Measurements from ENCODE around the gene GPR17.

GPR17 gene

GRCh38 chr2:127643439-127644065 is 2.4 kb upstream of the GPR17 start:
- Histone ChIP-seq H3K9me3 (ENCODE audit: low read length) (no peaks in the 10 kb centered on the region), H2AFZ (ENCODE audit: low read depth, low read length) (no peak overlapping the region), H3K4me3 (ENCODE audit: low read length) (no peak overlapping the region), H3K4me1 (ENCODE audit: insufficient read depth, low read length) (peaks cover 36% of the 10 kb centered on the region), H3K36me3 (ENCODE audit: insufficient read depth, low read length) (no peaks in the 10 kb centered on the region), H3K27me3 (ENCODE audit: insufficient read depth, low read length) (no peaks in the 10 kb centered on the region)

GRCh38 chr2:127644066-127645025 is 1.6 kb upstream of the GPR17 start:
- no peaks in the 10 kb centered on the region for H3K9me3 ChIP-seq (ENCODE audit: low read length)
- no peaks in the 10 kb centered on the region for H3K27me3 ChIP-seq (ENCODE audit: insufficient read depth, low read length)
- no peak overlapping the region for H3K4me3 ChIP-seq (ENCODE audit: low read length)
- no peak overlapping the region for H2AFZ ChIP-seq (ENCODE audit: low read depth, low read length)
- peaks cover 36% of the 10 kb centered on the region for H3K4me1 ChIP-seq (ENCODE audit: insufficient read depth, low read length)
- H3K36me3 ChIP-seq (ENCODE audit: insufficient read depth, low read length) = no peaks in the 10 kb centered on the region

- H3K36me3 ChIP-seq (ENCODE audit: insufficient read depth, low read length) = no peaks in the 10 kb centered on the region
Observed at GRCh38 chr2:127645026-127645394, 943 bp upstream of the GPR17 start.

GRCh38 chr2:127646487-127647241 is 711 bp downstream of the GPR17 start:
- H2AFZ ChIP-seq (ENCODE audit: low read depth, low read length) = no peak overlapping the region
- no peaks in the 10 kb centered on the region for H3K9me3 ChIP-seq (ENCODE audit: low read length)
- no peak overlapping the region for H3K4me3 ChIP-seq (ENCODE audit: low read length)
- peaks cover 36% of the 10 kb centered on the region for H3K4me1 ChIP-seq (ENCODE audit: insufficient read depth, low read length)
- no peaks in the 10 kb centered on the region for H3K27me3 ChIP-seq (ENCODE audit: insufficient read depth, low read length)
- no peaks in the 10 kb centered on the region for H3K36me3 ChIP-seq (ENCODE audit: insufficient read depth, low read length)

More at GRCh38 chr2:127645026-127645394, 943 bp upstream of the GPR17 start:
- peaks cover 36% of the 10 kb centered on the region for H3K4me1 ChIP-seq (ENCODE audit: insufficient read depth, low read length)
- no peak overlapping the region for H3K4me3 ChIP-seq (ENCODE audit: low read length)
- H2AFZ ChIP-seq (ENCODE audit: low read depth, low read length) = no peak overlapping the region
- no peaks in the 10 kb centered on the region for H3K9me3 ChIP-seq (ENCODE audit: low read length)
- H3K27me3 ChIP-seq (ENCODE audit: insufficient read depth, low read length) = no peaks in the 10 kb centered on the region

- H2AFZ ChIP-seq (ENCODE audit: low read depth, low read length) = no peak overlapping the region
- no peaks in the 10 kb centered on the region for H3K36me3 ChIP-seq (ENCODE audit: insufficient read depth, low read length)
- H3K27me3 ChIP-seq (ENCODE audit: insufficient read depth, low read length) = no peaks in the 10 kb centered on the region
- no peak overlapping the region for H3K4me3 ChIP-seq (ENCODE audit: low read length)
- no peaks in the 10 kb centered on the region for H3K9me3 ChIP-seq (ENCODE audit: low read length)
- peaks cover 36% of the 10 kb centered on the region for H3K4me1 ChIP-seq (ENCODE audit: insufficient read depth, low read length)
Observed at GRCh38 chr2:127647242-127648190, 1.6 kb downstream of the GPR17 start.

GRCh38 chr2:127648321-127648720 is 2.4 kb downstream of the GPR17 start:
- Histone ChIP-seq H3K9me3 (ENCODE audit: low read length) (no peaks in the 10 kb centered on the region), H3K27me3 (ENCODE audit: insufficient read depth, low read length) (no peaks in the 10 kb centered on the region), H2AFZ (ENCODE audit: low read depth, low read length) (no peak overlapping the region), H3K4me3 (ENCODE audit: low read length) (no peak overlapping the region), H3K36me3 (ENCODE audit: insufficient read depth, low read length) (no peaks in the 10 kb centered on the region), H3K4me1 (ENCODE audit: insufficient read depth, low read length) (peaks cover 32% of the 10 kb centered on the region)

- no peaks in the 10 kb centered on the region for H3K27me3 ChIP-seq (ENCODE audit: insufficient read depth, low read length)
- H3K4me1 ChIP-seq (ENCODE audit: insufficient read depth, low read length) = peaks cover 26% of the 10 kb centered on the region
- no peak overlapping the region for H2AFZ ChIP-seq (ENCODE audit: low read depth, low read length)
- no peaks in the 10 kb centered on the region for H3K36me3 ChIP-seq (ENCODE audit: insufficient read depth, low read length)
- H3K4me3 ChIP-seq (ENCODE audit: low read length) = no peak overlapping the region
- no peaks in the 10 kb centered on the region for H3K9me3 ChIP-seq (ENCODE audit: low read length)
Observed at GRCh38 chr2:127649100-127649611, 3.2 kb downstream of the GPR17 start.

GRCh38 chr2:127649684-127650040 is 3.7 kb downstream of the GPR17 start:
- H3K4me3 ChIP-seq (ENCODE audit: low read length) = no peak overlapping the region
- no peaks in the 10 kb centered on the region for H3K36me3 ChIP-seq (ENCODE audit: insufficient read depth, low read length)
- H3K4me1 ChIP-seq (ENCODE audit: insufficient read depth, low read length) = peaks cover 22% of the 10 kb centered on the region

GRCh38 chr2:127650041-127650784 is 4.3 kb downstream of the GPR17 start:
- no peaks in the 10 kb centered on the region for H3K9me3 ChIP-seq (ENCODE audit: low read length)
- H3K27me3 ChIP-seq (ENCODE audit: insufficient read depth, low read length) = no peaks in the 10 kb centered on the region
- H3K4me3 ChIP-seq (ENCODE audit: low read length) = no peak overlapping the region
- no peaks in the 10 kb centered on the region for H3K36me3 ChIP-seq (ENCODE audit: insufficient read depth, low read length)
- no peak overlapping the region for H2AFZ ChIP-seq (ENCODE audit: low read depth, low read length)
- H3K4me1 ChIP-seq (ENCODE audit: insufficient read depth, low read length) = peaks cover 17% of the 10 kb centered on the region

More at GRCh38 chr2:127649684-127650040, 3.7 kb downstream of the GPR17 start:
- Histone ChIP-seq H3K27me3 (ENCODE audit: insufficient read depth, low read length) (no peaks in the 10 kb centered on the region), H2AFZ (ENCODE audit: low read depth, low read length) (no peak overlapping the region), H3K9me3 (ENCODE audit: low read length) (no peaks in the 10 kb centered on the region)

GRCh38 chr2:127650785-127651380 is 4.9 kb downstream of the GPR17 start:
- Histone ChIP-seq H2AFZ (ENCODE audit: low read depth, low read length) (no peak overlapping the region), H3K27me3 (ENCODE audit: insufficient read depth, low read length) (no peaks in the 10 kb centered on the region)

GRCh38 chr2:127651381-127651809 is 5.4 kb downstream of the GPR17 start:
- Histone ChIP-seq H3K27me3 (ENCODE audit: insufficient read depth, low read length) (no peaks in the 10 kb centered on the region), H2AFZ (ENCODE audit: low read depth, low read length) (no peak overlapping the region), H3K4me3 (ENCODE audit: low read length) (no peak overlapping the region), H3K36me3 (ENCODE audit: insufficient read depth, low read length) (no peaks in the 10 kb centered on the region), H3K9me3 (ENCODE audit: low read length) (no peaks in the 10 kb centered on the region), H3K4me1 (ENCODE audit: insufficient read depth, low read length) (peaks cover 13% of the 10 kb centered on the region)

More at GRCh38 chr2:127650785-127651380, 4.9 kb downstream of the GPR17 start:
- Histone ChIP-seq H3K9me3 (ENCODE audit: low read length) (no peaks in the 10 kb centered on the region), H3K4me3 (ENCODE audit: low read length) (no peak overlapping the region), H3K4me1 (ENCODE audit: insufficient read depth, low read length) (peaks cover 17% of the 10 kb centered on the region), H3K36me3 (ENCODE audit: insufficient read depth, low read length) (no peaks in the 10 kb centered on the region)

Data from neuron (in vitro differentiated cells).